Right cardiac atrium (tissue), 5 donors: ENCODE results near the gene MVB12B. TPM values are rescaled to one million over a fixed set of nuclear protein-coding genes. Genes with fewer than 3 reads are reported as not detected.
"Not testable (repeated sequence)": the region's sequence is repeated elsewhere in the genome, so short reads cannot be mapped to it uniquely, and the experiment has no call there.

ENCODE experiments used
- ATAC-seq, 2 donors: fragments of 200-7000 bp; cut with Tn5 transposase; one replicate each; pipeline versions ENCODE4 v1.8.0 to v1.9.1; 2020; ENCODE audit warnings: moderate library complexity in 2 of 2, mild to moderate bottlenecking in 1 of 2
- DNase-seq, 3 donors: peaks; one replicate each; pipeline ENCODE4 v3.0.0-alpha.2; 2020
- H3K27ac ChIP-seq: one replicate; pipeline ENCODE4 v1.5.1; 2013; ENCODE audit warnings: mild to moderate bottlenecking, low read length, control low read depth, moderate library complexity
- H3K27me3 ChIP-seq: one replicate; pipeline ENCODE4 v1.6.1; 2013; ENCODE audit not compliant: control insufficient read depth, insufficient read depth
- H3K4me1 ChIP-seq: one replicate; pipeline ENCODE4 v1.6.1; 2013; ENCODE audit warnings: low read length; ENCODE audit not compliant: control insufficient read depth, insufficient read depth
- H3K4me3 ChIP-seq: one replicate; pipeline ENCODE4 v1.5.1; 2013; ENCODE audit warnings: low read length, control low read depth
- H3K9me3 ChIP-seq: one replicate; pipeline ENCODE4 v1.6.1; 2013; ENCODE audit warnings: low read length; ENCODE audit not compliant: control insufficient read depth
- WGBS: extraction: QIAGEN DNeasy Blood & Tissue Kit; methylation state at CpG from one replicate; pipeline ENCODE4 v1.1.7; 2013; 5-methylcytosine and 5-hydroxymethylcytosine counted together
- intact Hi-C, 4 donors: fragments of 100-400 bp; cut with DNase I; formaldehyde crosslinking; loops; one replicate each; pipeline versions ENCODE4 v1.11.0 to v1.14.0; 2022 to 2023
- long read RNA-seq, 4 donors: library from polyadenylated mRNA; unstranded; transcript quantifications; one replicate each; pipeline ENCODE4 v2.0.0, GENCODE V29; 2020 to 2021
- polyA plus RNA-seq: library from polyadenylated mRNA; stranded (reverse); fragments of 200-250 nt; gene quantifications from one replicate; pipeline ENCODE4 v1.2.3, GENCODE V29; 2013
- total RNA-seq, 4 donors: library from RNA; stranded (reverse); fragmentation: NEBNext Ultra II Directional; extraction: Animal tissue kit (Norgen Biotek cat#: 25700); gene quantifications; one replicate each; pipeline ENCODE4 v1.2.1, GENCODE V29; 2021
- donor health status: healthy with polysubstance abuse.
- donor health status: DM: no; HTN: yes; CAD: no.
- donor health status: DM: no; HTN: no; CAD: no.
- donor health status: DM: no; HTN: yes; CAD: no; lungs with severe emphysema.
- donor health status: DM: yes; HTN: yes; CAD: no.

The MVB12B gene, protein sequence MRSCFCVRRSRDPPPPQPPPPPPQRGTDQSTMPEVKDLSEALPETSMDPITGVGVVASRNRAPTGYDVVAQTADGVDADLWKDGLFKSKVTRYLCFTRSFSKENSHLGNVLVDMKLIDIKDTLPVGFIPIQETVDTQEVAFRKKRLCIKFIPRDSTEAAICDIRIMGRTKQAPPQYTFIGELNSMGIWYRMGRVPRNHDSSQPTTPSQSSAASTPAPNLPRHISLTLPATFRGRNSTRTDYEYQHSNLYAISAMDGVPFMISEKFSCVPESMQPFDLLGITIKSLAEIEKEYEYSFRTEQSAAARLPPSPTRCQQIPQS
- total RNA-seq (10 to 100 TPM; 11.8 to 12.8 (median 12.1) TPM), polyA plus RNA-seq (5.8 TPM)
- long read RNA-seq, donor 1, full-length matches to known transcripts, result 2 of 23 reads
- long read RNA-seq, donor 1, partial matches to known transcripts, result 16 of 23 reads
- long read RNA-seq, donor 1, other reads (novel, unspliced or antisense), result 5 of 23 reads
- long read RNA-seq, donor 2, full-length matches to known transcripts, result 3 of 13 reads
- long read RNA-seq, donor 2, partial matches to known transcripts, result 9 of 13 reads
- long read RNA-seq, donor 2, other reads (novel, unspliced or antisense), result 1 of 13 reads
- long read RNA-seq, donor 3, full-length matches to known transcripts, result 5 of 23 reads
- long read RNA-seq, donor 3, partial matches to known transcripts, result 18 of 23 reads
- long read RNA-seq, donor 3, other reads (novel, unspliced or antisense), result 0 of 23 reads
- long read RNA-seq, donor 4, full-length matches to known transcripts, result 2 of 15 reads
- long read RNA-seq, donor 4, partial matches to known transcripts, result 0 of 15 reads
- long read RNA-seq, donor 4, other reads (novel, unspliced or antisense), result 13 of 15 reads

DNA sequence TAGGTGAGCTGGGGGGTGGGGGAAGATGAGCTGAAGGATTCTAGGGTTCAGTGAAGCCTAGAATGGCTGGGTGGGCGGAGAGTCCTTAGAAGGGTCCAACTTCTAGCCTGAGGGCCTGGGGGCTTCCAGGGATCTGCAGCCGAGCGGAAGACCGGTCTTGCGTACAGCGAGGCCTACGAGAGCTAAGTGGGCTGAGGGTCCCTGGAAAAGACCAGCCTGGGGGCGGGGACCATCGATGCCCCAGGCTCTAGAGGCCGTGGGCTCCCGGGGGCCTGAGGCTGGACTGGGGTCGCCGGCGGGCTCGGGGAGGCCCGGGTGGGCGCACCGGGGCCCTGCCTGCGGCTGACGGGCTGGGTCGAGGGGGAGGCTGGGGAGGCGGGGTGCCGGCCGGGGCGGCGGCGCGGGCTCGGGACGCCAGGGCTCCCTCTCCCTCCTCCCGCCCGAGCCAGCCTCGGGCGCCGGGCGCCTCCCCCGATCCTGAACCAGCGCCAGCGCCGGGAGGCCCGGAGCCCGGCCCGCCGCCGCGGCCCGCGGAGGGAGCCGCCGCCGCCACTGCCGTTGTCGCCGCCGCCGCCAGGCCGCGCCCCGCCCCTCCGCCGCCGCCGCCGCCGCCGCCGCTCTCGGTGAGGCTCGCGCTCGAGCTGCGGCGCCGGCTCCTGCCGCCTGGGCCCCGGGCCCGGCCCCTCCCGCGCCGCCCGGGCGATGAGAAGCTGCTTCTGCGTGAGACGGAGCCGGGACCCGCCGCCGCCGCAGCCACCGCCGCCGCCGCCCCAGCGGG is at the start of gene MVB12B:
MVB12B (plus strand) TSS at position 602 of the 778 bp plus-strand sequence; CDS start at position 703, 101 bp downstream.
- 2% methylated on average over 94 of the region's 94 CpGs for WGBS

DNA sequence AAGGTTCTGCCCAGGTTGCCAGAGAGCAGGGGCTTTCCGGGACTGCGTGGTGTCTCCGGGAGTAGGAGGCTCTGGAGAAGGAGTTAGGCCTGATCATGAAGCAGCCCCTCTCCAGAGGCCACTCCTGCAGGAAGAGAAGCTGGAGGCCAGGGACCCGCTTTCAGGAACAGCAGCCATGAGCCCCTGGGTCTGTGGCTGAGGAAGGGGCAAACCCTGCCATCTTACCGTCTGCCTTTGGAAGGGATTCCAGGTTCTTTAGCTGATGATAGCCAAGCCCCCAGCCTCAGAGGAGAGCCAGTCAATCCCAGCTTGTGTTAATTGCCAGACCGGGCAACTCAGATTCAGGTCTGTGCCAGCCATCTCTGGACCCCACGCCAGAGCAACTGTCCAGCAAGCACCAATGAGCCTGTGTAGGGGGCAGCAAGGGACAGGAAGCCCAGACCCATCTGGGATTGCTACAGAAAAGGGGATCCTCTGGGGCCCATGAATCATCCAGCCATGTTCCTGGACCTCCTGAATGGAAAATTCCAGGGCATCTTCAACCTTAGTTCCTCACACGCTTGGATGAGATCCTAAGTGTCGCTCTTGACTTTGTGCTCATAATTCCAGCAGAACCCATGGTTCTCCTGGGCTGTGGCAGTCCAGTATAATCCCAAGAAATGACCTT is 42.7 kb upstream of the MVB12B start:
- DNase-seq, result no peak
- Histone ChIP-seq H3K27me3 (no peaks in the 10 kb centered on the region), H3K4me1 (no peaks in the 10 kb centered on the region), H3K9me3 (no peaks in the 10 kb centered on the region), H3K27ac (no peak overlapping the region), H3K4me3 (no peak overlapping the region)
- 93% methylated on average over 9 of the region's 9 CpGs for WGBS
- intact Hi-C loops, result no loop called here
- ATAC-seq, result no peak

More for the DNA sequence above, at the start of gene MVB12B:
- Histone ChIP-seq H3K27ac (peak within 1 kb of the TSS; percentile 69), H3K27me3 (no peaks in the 10 kb centered on the region), H3K4me1 (peaks cover 5% of the 10 kb centered on the region), H3K9me3 (no peaks in the 10 kb centered on the region), H3K4me3 (peak within 1 kb of the TSS; percentile 98)
- DNase-seq (peak; percentile 40 to 83 (median 83)), ATAC-seq (peak; percentile 60 to 73)
- intact Hi-C loops, result no loop called here

DNA sequence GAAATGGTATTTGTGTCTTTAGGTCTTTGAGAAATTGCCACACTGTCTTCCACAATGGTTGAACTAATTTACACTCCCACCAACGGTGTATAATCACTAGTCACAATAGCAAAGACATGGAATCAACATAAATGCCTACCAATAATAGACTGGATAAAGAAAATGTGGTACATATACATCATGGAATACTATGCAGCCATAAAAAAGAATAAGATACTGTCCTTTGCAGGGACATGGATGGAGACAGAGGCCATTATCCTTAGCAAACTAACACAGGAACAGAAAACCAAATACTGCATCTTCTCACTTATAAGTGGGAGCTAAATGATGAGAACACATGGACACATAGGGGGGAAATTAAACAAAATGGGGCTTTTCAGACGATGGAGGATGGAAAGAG is 41.0 kb upstream of the MVB12B start:
- H3K9me3 ChIP-seq, H3K27me3 ChIP-seq, intact Hi-C loops, ATAC-seq, H3K27ac ChIP-seq, H3K4me3 ChIP-seq, DNase-seq, H3K4me1 ChIP-seq: not testable (repeated sequence)
- WGBS, result 79% methylated on average over 2 of the region's 2 CpGs

DNA sequence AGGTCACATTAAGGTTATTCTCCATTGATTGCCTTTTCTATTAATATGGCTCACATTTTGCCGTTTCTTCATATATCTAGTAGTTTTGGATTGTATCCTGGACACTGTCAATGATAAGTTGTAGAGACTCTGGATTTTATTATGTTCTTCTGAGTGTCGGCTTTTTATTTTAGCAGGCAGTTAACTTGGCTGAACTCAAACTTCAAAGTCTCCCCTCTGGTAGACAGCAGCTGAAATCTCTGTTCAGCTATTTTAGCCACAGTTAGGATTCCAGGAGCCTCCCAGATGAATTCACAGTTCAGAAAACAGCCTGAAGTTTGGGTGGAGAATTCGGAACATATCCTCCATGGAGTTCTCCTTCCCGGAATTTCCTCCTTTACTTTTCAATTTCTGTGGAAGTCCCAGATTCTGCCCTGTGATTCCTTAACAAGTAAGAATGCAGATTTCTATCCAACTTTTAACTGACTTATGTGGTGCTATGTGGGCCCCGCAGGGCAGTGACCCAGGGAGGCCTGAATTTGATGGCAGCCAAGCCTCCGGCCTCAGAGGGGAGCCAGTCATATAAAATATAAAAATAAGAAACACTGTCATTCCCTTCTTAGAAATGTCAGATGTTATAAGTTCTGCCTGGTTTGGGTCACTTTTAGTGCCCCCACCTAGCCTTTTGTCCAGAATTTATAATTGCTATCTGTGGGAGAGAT is 39.3 kb upstream of the MVB12B start:
- Histone ChIP-seq H3K9me3 (no peaks in the 10 kb centered on the region), H3K27ac (no peak overlapping the region), H3K4me3 (no peak overlapping the region), H3K4me1 (no peaks in the 10 kb centered on the region), H3K27me3 (no peaks in the 10 kb centered on the region)
- WGBS, result 79% methylated on average over 6 of the region's 6 CpGs
- no peak for ATAC-seq
- intact Hi-C loops, result no loop called here
- DNase-seq, result no peak

DNA sequence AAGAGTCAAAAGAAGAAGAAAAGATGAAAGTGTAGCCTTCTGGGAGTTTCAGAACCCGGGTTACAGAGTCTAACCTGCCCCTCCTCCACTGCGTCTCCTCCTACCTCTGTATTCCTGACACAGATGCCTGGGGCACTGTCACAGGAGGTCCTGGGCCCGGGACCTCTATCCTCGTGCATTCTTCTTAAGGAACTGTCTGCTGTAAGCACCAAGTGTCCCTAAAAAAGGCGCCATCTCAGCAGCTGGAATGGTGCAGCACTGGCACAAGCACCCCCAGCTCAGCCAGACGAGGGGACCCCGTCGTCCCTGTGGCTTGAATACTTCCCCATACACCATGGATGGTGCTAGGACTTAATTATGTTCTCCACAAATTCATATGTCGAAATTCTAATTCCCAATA is 35.8 kb upstream of the MVB12B start:
- DNase-seq, result no peak
- H3K4me1 ChIP-seq, result no peaks in the 10 kb centered on the region
- intact Hi-C loops, result no loop called here
- no peaks in the 10 kb centered on the region for H3K27me3 ChIP-seq
- WGBS, result 72% methylated on average over 9 of the region's 9 CpGs
- H3K4me3 ChIP-seq, result no peak overlapping the region
- H3K9me3 ChIP-seq, result no peaks in the 10 kb centered on the region
- ATAC-seq, result no peak
- no peak overlapping the region for H3K27ac ChIP-seq

DNA sequence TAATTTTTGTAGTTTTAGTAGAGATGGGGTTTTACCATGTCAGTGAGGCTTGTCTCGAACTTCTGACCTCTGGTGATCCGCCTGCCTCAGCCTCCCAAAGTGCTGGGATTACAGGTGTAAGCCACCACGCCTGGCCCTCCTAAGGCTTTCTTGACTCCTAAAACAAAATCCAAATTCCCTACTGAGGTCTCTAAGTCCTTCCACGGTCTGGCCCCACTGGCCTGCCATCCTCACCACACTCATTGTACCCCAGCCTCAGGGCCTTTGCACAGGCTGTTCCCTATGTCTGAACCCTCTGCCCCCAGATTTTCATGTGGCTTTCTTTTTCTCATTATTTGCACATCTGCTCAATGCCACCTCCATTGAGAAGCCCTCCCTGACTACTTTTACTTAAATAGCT is 34.7 kb upstream of the MVB12B start:
- Histone ChIP-seq H3K27ac (no peak overlapping the region), H3K4me1 (no peaks in the 10 kb centered on the region), H3K4me3 (no peak overlapping the region), H3K27me3 (no peaks in the 10 kb centered on the region), H3K9me3 (no peaks in the 10 kb centered on the region)
- DNase-seq, result no peak
- ATAC-seq, result no peak
- intact Hi-C loops, result no loop called here
- WGBS, result 93% methylated on average over 4 of the region's 4 CpGs

DNA sequence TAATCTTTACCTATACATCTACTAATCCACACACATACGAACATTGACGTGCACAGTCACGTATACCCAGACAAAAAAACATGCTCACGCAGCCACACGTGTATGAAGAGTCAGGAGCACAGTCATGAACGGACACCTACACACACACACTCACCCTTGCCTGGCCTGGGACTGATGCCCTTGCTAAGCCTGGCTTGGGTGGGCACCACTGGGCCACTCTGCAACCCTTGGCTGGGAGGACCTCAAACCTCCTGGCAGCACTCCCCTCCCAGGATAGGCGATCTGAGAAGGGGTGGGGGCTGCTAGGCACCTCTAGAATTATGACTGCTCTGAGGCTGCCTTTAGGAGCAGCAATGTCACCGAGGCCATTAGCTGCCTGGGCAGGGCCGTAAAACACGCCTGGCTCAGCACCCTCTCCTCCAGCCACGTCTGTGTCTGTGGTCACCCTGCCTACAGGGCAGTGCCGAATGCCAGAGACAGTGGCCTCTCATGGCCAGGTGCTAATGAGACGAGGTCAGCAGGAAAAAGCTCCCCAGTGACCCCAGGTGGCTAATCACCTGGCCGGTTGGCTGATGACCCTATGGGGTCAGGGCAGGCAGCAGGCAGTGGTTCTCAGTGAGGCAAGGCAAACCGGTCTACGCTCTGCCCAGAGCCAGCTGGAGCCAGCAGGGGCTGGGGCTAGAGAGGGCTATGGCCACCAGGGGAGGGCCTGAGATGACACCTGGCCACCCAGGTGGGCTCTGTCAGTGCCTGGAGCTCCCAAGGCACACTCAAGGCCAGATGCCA is 33.7 kb upstream of the MVB12B start:
- Histone ChIP-seq H3K27me3 (no peaks in the 10 kb centered on the region), H3K4me1 (no peaks in the 10 kb centered on the region), H3K9me3 (no peaks in the 10 kb centered on the region), H3K4me3 (no peak overlapping the region), H3K27ac (no peak overlapping the region)
- DNase-seq, result no peak
- 84% methylated on average over 16 of the region's 16 CpGs for WGBS
- intact Hi-C loops, result no loop called here
- ATAC-seq, result peak in 1 of 2 donors; percentile 25

DNA sequence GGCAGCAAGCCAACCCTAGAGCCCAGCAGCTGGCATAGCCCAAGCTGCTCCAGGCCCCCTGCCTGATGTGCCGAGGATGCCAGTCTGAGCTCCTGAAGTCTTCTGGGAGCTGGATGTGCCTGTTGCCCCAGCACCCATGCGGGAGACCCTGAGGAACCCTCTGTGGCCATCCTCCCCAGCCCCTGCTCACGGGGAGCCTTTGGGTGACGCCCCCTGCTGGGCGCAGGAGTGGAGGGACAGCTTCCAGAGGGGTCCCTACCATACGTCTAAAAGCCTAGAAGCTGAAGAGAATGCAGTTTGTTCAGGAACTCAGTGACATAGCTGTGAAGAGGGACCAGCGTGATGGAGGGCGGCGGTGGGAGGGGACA is 33.1 kb upstream of the MVB12B start:
- no peak for DNase-seq
- WGBS, result 68% methylated on average over 9 of the region's 9 CpGs
- H3K27me3 ChIP-seq, result no peaks in the 10 kb centered on the region
- intact Hi-C loops, result no loop called here
- no peaks in the 10 kb centered on the region for H3K9me3 ChIP-seq
- ATAC-seq, result no peak
- H3K27ac ChIP-seq, result no peak overlapping the region
- no peak overlapping the region for H3K4me3 ChIP-seq
- H3K4me1 ChIP-seq, result no peaks in the 10 kb centered on the region

DNA sequence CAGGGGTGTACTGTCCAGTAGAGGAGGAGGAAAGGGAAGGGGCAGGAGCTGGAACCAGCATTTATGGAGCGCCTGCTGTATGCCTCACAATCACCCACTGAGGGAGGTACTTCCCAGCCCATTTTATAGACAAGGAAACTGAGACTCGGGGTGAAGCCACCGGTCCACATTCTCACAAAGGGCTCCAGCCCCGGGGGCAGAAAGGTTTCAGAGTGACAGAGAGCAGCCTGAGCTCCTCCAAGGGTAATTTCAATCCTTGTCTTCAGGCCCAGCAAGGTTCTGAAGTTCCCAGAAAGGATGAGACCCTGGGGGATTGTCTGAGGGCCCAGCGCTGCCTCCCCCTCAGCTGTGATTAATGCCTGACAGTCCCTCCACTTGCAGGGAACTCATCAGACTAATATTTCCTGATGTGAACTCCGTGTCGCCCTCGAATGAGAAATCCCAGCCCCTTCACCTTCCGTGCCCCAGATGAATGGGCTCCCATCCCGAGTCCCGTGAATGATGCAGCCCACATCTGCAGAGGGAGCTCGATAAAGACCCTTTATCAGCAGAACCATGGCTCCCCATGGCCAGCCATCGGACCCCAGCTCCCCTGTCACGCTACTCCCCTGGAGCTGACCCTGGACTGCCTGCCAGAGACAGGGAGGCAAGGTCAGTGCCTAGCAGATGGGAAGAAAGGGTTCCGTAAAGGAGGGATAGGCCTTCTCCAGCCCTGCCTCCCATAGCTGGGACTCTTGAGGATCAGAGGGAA is 32.1 kb upstream of the MVB12B start:
- Histone ChIP-seq H3K27ac (no peak overlapping the region), H3K4me3 (no peak overlapping the region), H3K4me1 (no peaks in the 10 kb centered on the region), H3K9me3 (no peaks in the 10 kb centered on the region), H3K27me3 (no peaks in the 10 kb centered on the region)
- ATAC-seq (no peak), DNase-seq (no peak)
- intact Hi-C loops, result no loop called here
- 68% methylated on average over 15 of the region's 15 CpGs for WGBS
